ENCODE data around the gene FASLG.
"Not testable (repeated sequence)": the region's sequence is repeated elsewhere in the genome, so short reads cannot be mapped to it uniquely, and the experiment has no call there.

The FASLG gene

GRCh38 chr1:172658871-172659453 is at the start of gene FASLG:
FASLG (plus strand) TSS chr1:172659103; CDS start chr1:172659202, 99 bp downstream.
- DNase-seq = peak; percentile 27 to 45

GRCh38 chr1:172609528-172609927 is 49.4 kb upstream of the FASLG start:
- peak in 1 of 2 donors; percentile 52 for DNase-seq

- no peak for DNase-seq
These were observed 46.4 kb upstream of the FASLG start for GRCh38 chr1:172612478-172612877.

- DNase-seq = no peak
These were observed 45.6 kb upstream of the FASLG start for GRCh38 chr1:172613294-172613693.

- no peak for DNase-seq
These were observed 42.7 kb upstream of the FASLG start for GRCh38 chr1:172616195-172616594.

- no peak for DNase-seq
These were observed 42.3 kb upstream of the FASLG start for GRCh38 chr1:172616636-172617035.

- not testable (repeated sequence) for DNase-seq
These were observed 38.3 kb upstream of the FASLG start for GRCh38 chr1:172620603-172621002.

GRCh38 chr1:172622541-172622940 is 36.4 kb upstream of the FASLG start:
- no peak for DNase-seq

- DNase-seq = no peak
These were observed 35.2 kb upstream of the FASLG start for GRCh38 chr1:172623748-172624147.

- DNase-seq = no peak
These were observed 32.1 kb upstream of the FASLG start for GRCh38 chr1:172626845-172627244.

- DNase-seq = peak in 1 of 2 donors; percentile 26
These were observed 31.2 kb upstream of the FASLG start for GRCh38 chr1:172627702-172628101.

- DNase-seq = no peak
These were observed 30.5 kb upstream of the FASLG start for GRCh38 chr1:172628401-172628800.

- no peak for DNase-seq
These were observed 29.7 kb upstream of the FASLG start for GRCh38 chr1:172629170-172629569.

- no peak for DNase-seq
These were observed 29.3 kb upstream of the FASLG start for GRCh38 chr1:172629638-172630037.

GRCh38 chr1:172630056-172630818 is 28.7 kb upstream of the FASLG start:
- DNase-seq = no peak

GRCh38 chr1:172630868-172631267 is 28.0 kb upstream of the FASLG start:
- no peak for DNase-seq

GRCh38 chr1:172637522-172637921 is 21.4 kb upstream of the FASLG start:
- no peak for DNase-seq

GRCh38 chr1:172638249-172638648 is 20.7 kb upstream of the FASLG start:
- DNase-seq = no peak

GRCh38 chr1:172638885-172639831 is 19.7 kb upstream of the FASLG start:
- peak; percentile 40 to 58 for DNase-seq

GRCh38 chr1:172640111-172640510 is 18.8 kb upstream of the FASLG start:
- DNase-seq = no peak

GRCh38 chr1:172641492-172641891 is 17.4 kb upstream of the FASLG start:
- no peak for DNase-seq

GRCh38 chr1:172642970-172643369 is 15.9 kb upstream of the FASLG start:
- DNase-seq = no peak

- no peak for DNase-seq
These were observed 12.2 kb upstream of the FASLG start for GRCh38 chr1:172646653-172647052.
